ENCODE results near the gene SLC66A1. TPM values are rescaled to one million over a fixed set of nuclear protein-coding genes. Genes with fewer than 3 reads are reported as not detected.

The SLC66A1 gene
- total RNA-seq, 1 experiment from 2014 or later = 29.5 TPM

DNA sequence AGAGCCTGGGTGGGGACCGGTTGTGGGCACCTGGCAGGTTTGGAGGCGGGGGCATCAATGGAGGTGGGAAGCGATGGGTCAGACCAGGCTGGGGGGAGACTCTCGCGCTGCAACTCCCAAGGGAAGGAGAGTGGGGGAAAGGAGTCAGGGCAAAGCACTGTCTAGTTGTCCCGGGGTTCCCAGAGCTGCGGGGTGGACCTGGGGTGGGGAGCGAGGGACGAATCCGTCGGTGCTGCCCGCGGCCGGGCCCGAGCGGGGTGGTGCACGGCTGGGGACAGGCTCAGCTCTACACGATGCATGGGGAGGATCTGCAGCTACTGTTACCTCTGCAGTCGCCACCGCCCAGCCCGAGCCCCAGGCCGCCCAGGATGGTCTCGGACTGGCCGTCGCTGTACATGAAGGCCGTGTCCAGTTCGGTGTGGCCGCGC lies 609 bp upstream of the SLC66A1 start:
- Histone ChIP-seq H3K4me3 (ENCODE audit: insufficient read depth, low read depth, low read length) (peak overlapping the region; percentile 96), H3K27me3 (ENCODE audit: control insufficient read depth, insufficient read depth, low read length) (peaks cover 3% of the 10 kb centered on the region; the same call in 1 of the 2 replicates), H3K36me3 (replicated peaks; ENCODE audit: control insufficient read depth, insufficient read depth, low read length) (peaks cover 7% of the 10 kb centered on the region)
- peak; percentile 81 for DNase-seq

DNA sequence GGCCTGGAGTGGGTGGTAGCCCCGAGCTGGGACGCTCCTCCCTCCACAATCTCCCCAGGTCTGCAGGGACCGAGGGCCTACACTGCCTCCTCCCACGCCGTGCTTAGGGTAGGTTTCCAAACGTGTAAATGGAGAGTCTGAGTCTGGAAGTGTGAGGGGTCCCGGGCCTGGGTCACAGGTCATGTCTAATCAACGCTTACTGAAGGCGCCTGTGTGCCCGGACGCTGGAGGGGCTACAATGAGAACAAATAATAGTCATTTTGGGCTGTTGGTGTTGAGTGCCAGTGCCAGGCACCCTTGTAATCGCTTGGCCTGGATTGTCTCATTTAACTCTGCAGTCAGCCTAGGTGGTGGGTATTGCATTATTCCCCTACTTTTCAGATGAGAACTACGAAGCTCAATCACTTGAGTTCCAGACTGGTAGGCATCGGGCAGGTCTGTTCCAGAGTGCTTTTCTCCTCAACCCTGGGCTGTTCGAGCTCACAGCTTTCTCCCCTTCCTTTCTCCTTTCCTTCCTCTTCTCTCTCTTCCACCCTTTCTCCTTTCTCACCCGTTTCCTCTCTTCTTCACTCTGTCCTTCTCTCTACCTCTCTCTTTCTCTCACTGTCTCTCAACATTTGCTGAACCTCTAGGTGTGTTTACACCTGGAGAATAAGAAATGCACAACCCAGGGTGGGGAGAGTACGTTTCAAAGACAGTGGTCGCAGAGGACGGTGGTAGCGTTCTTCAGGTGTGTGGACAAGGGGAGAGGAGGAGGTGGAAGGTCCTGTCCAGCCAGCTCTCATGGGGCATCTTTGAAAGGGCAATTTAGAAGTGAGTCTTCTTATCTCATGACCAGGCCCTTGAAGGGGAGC lies 883 bp downstream of the SLC66A1 start:
- no peak for DNase-seq
- Histone ChIP-seq H3K36me3 (replicated peaks; ENCODE audit: control insufficient read depth, insufficient read depth, low read length) (peaks cover 3% of the 10 kb centered on the region), H3K4me3 (ENCODE audit: insufficient read depth, low read depth, low read length) (peak overlapping the region; percentile 93), H3K27me3 (ENCODE audit: control insufficient read depth, insufficient read depth, low read length) (peaks cover 3% of the 10 kb centered on the region; the same call in 1 of the 2 replicates)

DNA sequence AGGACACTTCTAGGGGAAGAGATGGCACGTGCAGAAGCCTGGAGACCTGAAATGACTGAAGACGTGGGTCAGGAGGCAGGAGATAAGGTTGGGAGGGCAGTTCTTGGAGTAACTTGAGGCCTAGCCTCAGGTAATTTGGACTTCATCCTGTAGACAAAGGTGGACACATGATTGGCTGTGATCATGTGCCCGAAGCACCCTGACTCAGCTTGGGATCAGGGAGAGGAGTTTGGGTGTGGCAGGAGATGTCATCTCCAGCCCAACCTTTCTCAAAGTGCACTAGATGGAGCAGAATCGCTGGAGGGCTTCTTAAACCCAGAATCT lies 1.5 kb downstream of the SLC66A1 start:
- Histone ChIP-seq H3K27me3 (ENCODE audit: control insufficient read depth, insufficient read depth, low read length) (peaks cover 3% of the 10 kb centered on the region; the same call in 1 of the 2 replicates), H3K4me3 (ENCODE audit: insufficient read depth, low read depth, low read length) (no peak overlapping the region), H3K36me3 (replicated peaks; ENCODE audit: control insufficient read depth, insufficient read depth, low read length) (no peaks in the 10 kb centered on the region; the same call in none of the 2 replicates)
- DNase-seq = no peak

DNA sequence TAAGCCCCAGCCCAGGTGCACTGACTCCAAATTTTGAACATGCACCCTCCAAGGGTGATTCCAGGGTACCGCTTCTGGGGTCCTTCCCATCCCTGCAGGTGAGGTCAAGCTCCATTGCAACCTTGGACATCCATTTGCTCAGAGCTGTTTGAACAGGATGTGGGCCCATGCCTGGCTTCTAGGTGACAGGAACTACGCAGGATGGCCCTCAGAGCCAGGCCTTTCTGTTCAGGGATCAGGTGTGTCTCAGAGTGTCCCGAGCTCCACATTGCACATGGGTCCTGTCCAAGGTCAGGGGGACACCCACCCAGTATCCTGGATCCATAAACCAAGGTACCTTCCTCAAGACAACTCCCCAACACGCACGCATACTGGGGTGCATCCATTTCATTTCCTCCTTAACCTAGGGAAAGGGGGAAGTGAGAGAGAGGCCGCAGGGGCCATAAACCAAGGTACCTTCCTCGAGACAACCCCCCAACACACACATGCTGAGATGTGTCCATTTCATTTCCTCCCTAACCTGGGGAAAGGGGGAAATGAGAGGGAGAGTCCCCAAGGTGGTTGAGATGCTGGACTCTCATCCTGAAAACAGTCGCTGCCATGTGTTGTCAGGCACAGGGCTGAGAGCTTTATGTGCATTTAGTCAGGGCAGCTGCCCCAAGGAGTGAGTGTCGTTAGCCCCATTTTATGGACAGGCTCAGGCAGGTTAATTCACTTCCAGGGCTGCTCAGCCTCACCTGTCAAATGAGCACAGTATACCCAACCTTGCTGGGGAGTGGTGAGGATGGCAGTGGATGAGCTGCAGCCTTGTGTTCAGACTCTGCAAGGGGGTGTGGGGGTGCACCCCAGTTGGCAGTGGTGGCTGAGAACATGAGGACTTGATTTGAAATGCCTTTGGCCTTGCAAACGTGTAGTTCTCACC lies 2.1 kb downstream of the SLC66A1 start:
- peaks cover 3% of the 10 kb centered on the region; the same call in 1 of the 2 replicates for H3K27me3 ChIP-seq (ENCODE audit: control insufficient read depth, insufficient read depth, low read length)
- H3K36me3 ChIP-seq (replicated peaks; ENCODE audit: control insufficient read depth, insufficient read depth, low read length) = no peaks in the 10 kb centered on the region; the same call in none of the 2 replicates
- no peak overlapping the region for H3K4me3 ChIP-seq (ENCODE audit: insufficient read depth, low read depth, low read length)
- DNase-seq = peak; percentile 12

DNA sequence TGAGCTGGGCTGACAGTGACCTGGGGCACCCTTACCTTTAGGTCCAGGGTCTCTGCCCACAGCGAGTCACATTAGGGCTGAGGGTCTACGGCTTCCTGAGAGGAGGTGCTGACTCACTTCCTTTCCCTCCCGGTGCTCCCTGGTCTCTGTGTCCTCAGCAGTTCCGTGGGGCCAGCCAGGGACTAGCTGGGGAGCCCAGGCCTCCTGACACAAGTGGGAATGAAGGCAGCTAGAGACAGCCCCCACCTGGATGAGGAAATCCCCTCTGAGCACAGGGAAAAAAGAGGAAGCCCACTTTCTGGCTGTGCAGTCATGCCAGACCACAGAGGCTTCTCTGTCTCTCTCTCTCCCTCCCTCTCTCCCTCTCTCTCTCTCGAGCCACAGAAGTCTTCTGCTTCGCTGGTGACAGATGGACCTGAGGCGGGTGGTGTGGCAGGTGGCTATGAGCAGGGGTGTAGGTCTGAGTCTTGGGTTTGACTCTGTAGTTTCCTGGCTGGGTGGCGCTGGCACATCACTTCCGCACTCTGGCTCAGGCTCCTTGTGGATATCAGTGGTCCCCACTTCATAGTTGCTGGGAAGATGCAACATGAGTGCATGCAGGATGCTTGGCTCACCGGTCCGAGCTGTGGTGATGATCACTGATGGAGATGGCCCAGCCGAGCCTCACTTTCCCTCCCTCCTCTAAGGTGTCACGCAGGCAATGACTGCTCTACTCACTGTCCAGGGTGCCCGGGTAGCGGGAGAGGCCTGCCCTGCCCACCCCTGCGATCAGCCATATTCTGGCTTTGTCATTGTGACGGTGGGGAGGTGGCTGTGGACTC lies 3.5 kb downstream of the SLC66A1 start:
- peak; percentile 43 for DNase-seq
- Histone ChIP-seq H3K27me3 (ENCODE audit: control insufficient read depth, insufficient read depth, low read length) (peaks cover 3% of the 10 kb centered on the region; the same call in 1 of the 2 replicates), H3K4me3 (ENCODE audit: insufficient read depth, low read depth, low read length) (no peak overlapping the region), H3K36me3 (replicated peaks; ENCODE audit: control insufficient read depth, insufficient read depth, low read length) (no peaks in the 10 kb centered on the region; the same call in none of the 2 replicates)

DNA sequence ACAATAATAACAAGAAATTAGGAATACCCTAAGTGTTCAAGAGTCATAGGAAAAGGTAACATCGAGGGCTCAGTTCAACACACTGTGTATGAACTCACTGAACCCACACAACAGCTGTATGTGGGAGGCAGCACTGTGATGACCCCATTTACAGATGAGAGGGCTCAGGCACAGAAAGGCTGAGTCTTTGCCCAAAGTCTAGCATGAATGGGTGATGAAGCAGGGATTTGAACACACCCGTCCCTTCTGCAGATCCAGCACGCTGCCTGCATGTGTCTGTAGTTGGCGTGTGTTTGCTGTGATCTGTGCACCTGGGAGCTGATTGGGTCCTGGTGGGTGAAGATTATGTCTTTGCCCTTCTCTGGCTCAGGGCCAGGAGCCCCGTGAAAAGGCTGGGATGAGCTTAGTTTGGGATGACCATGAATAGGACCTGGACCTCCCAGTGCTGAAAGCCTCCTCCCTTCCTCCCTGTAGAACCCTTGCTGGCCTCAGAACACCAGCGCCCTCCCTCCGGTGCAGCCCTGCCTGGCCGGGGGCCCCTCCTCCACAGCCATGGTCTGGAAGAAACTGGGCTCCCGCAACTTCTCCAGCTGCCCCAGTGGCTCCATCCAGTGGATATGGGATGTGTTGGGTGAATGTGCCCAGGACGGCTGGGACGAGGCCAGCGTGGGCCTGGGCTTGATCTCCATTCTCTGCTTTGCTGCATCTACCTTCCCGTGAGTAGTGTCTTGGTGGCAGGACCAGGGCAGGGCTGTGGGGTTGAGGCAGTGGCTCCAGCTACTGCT lies 5.2 kb downstream of the SLC66A1 start:
- Histone ChIP-seq H3K36me3 (replicated peaks; ENCODE audit: control insufficient read depth, insufficient read depth, low read length) (no peaks in the 10 kb centered on the region; the same call in none of the 2 replicates), H3K27me3 (ENCODE audit: control insufficient read depth, insufficient read depth, low read length) (no peaks in the 10 kb centered on the region), H3K4me3 (ENCODE audit: insufficient read depth, low read depth, low read length) (no peak overlapping the region)
- peak; percentile 89 for DNase-seq

DNA sequence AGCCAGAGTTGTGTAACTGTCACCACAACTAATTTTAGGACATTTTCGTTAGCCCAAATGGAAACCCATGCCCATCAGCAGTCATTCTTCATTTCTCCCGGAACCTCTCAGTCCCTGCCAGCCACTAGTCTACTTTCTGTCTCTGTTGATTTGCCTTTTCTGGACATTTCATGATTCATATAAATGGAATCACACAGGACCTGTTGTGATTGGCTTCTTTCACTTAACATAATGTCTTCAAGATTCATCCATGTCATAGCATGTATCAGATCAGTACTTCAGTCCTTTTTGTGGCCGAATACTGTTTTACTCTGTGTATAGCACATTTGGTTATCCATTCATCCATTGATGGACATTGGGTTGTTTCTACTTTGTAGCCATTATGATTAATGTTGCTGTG lies 7.1 kb downstream of the SLC66A1 start:
- Histone ChIP-seq H3K27me3 (ENCODE audit: control insufficient read depth, insufficient read depth, low read length) (no peaks in the 10 kb centered on the region), H3K36me3 (replicated peaks; ENCODE audit: control insufficient read depth, insufficient read depth, low read length) (peaks cover 2% of the 10 kb centered on the region), H3K4me3 (ENCODE audit: insufficient read depth, low read depth, low read length) (no peak overlapping the region)
- DNase-seq = no peak

DNA sequence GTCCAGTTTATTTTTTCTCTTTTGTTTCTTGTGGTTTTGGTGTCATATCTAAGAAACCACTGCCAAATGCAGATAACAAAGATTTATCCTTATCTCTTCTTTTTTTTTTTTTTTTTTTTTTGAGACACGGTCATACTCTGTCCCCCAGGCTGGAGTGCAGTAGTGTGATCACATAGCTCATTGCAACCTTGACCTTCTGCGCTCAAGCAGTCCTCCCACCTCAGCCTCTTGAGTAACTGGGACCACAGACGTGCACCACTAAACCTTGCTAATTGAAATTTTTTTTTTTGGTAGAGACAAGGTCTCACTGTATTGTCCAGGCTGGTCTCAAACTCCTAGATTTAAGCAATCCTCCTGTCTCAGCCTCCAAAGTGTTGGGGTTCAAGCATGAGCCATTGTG lies 8.9 kb downstream of the SLC66A1 start:
- no peak for DNase-seq
- H3K36me3 ChIP-seq (replicated peaks; ENCODE audit: control insufficient read depth, insufficient read depth, low read length) = peaks cover 6% of the 10 kb centered on the region
- H3K27me3 ChIP-seq (ENCODE audit: control insufficient read depth, insufficient read depth, low read length) = no peaks in the 10 kb centered on the region
- no peak overlapping the region for H3K4me3 ChIP-seq (ENCODE audit: insufficient read depth, low read depth, low read length)

DNA sequence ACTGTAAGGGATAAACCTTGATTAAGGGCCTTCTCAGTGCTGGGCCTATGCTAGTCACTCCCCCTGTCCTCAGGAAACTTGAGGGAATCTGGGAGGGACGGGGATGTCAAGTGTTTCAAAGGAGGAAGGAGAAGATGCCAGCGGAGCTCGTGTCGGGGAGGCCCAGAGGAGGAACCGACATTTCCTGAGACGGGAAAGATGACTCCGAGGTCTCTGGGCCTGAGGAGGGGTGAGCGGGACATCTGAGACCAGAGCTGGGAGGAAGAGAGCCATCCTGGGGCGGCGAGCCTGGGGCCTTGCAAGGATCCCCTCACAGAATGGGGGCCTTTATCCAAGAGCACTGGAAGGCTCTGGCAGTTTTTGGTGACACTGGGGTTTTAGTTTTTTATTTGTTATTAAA lies 10.4 kb downstream of the SLC66A1 start:
- Histone ChIP-seq H3K36me3 (replicated peaks; ENCODE audit: control insufficient read depth, insufficient read depth, low read length) (peaks cover 8% of the 10 kb centered on the region), H3K27me3 (ENCODE audit: control insufficient read depth, insufficient read depth, low read length) (no peaks in the 10 kb centered on the region), H3K4me3 (ENCODE audit: insufficient read depth, low read depth, low read length) (no peak overlapping the region)
- DNase-seq = no peak

DNA sequence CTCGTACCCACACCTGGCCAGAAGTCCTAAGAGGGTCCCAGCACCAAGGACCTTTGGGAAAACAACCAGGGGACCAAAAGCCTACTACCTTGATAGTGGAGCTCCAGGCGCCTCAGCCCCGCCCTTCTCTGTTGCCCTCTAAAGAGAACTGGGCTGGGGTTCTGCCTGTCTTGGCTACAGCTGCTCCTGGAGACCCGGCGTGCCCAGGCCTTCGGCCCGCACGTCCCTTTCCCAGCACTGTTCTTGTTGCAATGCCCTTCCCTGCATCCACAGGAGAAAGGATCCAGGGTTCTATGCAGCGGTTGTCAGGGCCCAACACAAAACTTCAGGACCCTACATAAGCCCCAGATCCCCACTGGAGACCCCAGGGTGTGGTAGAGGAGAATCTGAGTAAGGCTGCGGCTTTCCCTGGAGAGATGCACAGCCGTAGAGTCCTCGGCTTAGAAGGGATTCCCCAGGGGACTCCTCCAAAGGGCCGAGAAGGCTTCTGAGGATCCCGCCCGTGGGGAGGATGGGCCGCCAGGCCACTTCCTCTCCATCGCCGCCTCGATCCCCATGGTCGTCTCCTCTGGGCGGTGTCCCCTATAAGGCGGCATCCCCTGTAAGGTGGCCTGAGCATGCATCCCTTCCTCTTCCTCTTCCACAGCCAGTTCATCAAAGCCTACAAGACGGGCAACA lies 12.0 kb downstream of the SLC66A1 start:
- H3K27me3 ChIP-seq (ENCODE audit: control insufficient read depth, insufficient read depth, low read length) = no peaks in the 10 kb centered on the region
- H3K4me3 ChIP-seq (ENCODE audit: insufficient read depth, low read depth, low read length) = no peak overlapping the region
- H3K36me3 ChIP-seq (replicated peaks; ENCODE audit: control insufficient read depth, insufficient read depth, low read length) = peaks cover 12% of the 10 kb centered on the region
- DNase-seq = no peak

DNA sequence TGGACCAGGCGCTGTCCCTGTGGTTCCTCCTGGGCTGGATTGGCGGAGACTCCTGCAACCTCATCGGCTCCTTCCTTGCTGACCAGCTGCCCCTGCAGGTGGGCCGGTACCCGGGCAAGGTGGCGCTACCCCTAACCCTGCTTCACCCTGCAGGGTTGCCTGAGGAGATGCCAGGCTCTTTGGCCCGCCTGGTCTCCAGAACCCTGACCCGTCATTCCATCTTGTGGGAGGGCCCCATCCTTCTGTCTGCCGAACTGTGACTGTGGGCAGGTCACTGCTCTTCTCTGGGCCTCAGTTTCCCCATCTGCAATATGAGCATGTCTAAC lies 12.5 kb downstream of the SLC66A1 start:
- H3K36me3 ChIP-seq (replicated peaks; ENCODE audit: control insufficient read depth, insufficient read depth, low read length) = peaks cover 12% of the 10 kb centered on the region
- H3K27me3 ChIP-seq (ENCODE audit: control insufficient read depth, insufficient read depth, low read length) = no peaks in the 10 kb centered on the region
- H3K4me3 ChIP-seq (ENCODE audit: insufficient read depth, low read depth, low read length) = no peak overlapping the region
- no peak for DNase-seq

DNA sequence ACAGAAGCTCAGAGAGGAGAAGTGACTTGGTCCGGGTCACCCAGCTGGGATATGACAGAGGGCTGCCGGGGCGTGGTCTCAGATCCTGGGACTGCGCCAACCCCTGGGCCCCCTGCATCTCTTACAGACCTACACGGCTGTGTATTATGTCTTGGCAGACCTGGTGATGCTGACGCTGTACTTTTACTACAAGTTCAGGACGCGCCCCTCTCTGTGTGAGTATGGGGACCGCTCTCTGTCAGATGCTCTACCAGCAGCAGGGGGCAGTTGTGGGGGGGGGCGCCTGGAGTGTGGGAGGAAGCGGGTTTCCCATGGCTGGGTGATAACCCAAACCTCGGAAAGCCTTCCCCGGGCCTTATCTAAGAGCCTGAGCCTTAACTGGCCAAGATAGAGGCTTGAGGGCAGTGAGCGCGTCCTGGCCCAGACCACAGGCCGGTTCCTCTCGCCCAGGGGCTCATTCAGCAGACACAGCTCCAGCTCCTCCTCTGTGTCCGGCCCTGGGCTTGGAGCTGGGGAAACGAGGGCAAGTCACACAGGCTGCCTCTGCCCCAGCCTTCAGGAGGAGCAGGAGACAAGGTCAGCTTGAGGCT lies 13.3 kb downstream of the SLC66A1 start:
- peaks cover 12% of the 10 kb centered on the region for H3K36me3 ChIP-seq (replicated peaks; ENCODE audit: control insufficient read depth, insufficient read depth, low read length)
- H3K4me3 ChIP-seq (ENCODE audit: insufficient read depth, low read depth, low read length) = no peak overlapping the region
- no peak for DNase-seq
- H3K27me3 ChIP-seq (ENCODE audit: control insufficient read depth, insufficient read depth, low read length) = no peaks in the 10 kb centered on the region
